Measurements from ENCODE around the gene TRPC4AP. TPM values are rescaled to one million over a fixed set of nuclear protein-coding genes. Genes with fewer than 3 reads are reported as not detected.

TRPC4AP gene
- total and polyA plus RNA-seq, 2 of the 8 experiments (the other 6 are each of a cell fraction or from before 2014, with no cell fraction given): 73.1 to 74.8 TPM

- Histone ChIP-seq H3K9me3 (ENCODE audit: insufficient read depth in 2 of 2, low read depth in 1 of 2, low read length in 1 of 2) (no peaks in the 10 kb centered on the region), H4K20me1 (replicated peaks in 1 of 2; ENCODE audit: control insufficient read depth in 1 of 2, insufficient read depth in 2 of 2, low read length in 2 of 2) (peaks cover 0 to 5% of the 10 kb centered on the region in 2 experiments), H3K18ac (ENCODE audit: extremely low read depth, low read length) (no peak overlapping the region), H4K91ac (replicated peaks; ENCODE audit: insufficient read length, low read length) (no peak overlapping the region), H3K4me3 (ENCODE audit: extremely low read depth in 1 of 4, insufficient read depth in 2 of 4, low read depth in 3 of 4, low read length in 4 of 4) (no peak overlapping the region), H3K27me3 (replicated peaks in 1 of 4; ENCODE audit: control insufficient read depth in 3 of 4, extremely low read depth in 1 of 4, insufficient read depth in 3 of 4, low read length in 3 of 4) (no peaks in the 10 kb centered on the region), H3K27ac (ENCODE audit: low read depth, low read length) (no peak overlapping the region), H3K23me2 (ENCODE audit: low read depth, low read length) (peaks cover 5% of the 10 kb centered on the region), H3K56ac (replicated peaks; ENCODE audit: insufficient read length, low read depth, low read length) (no peak overlapping the region), H2AK5ac (ENCODE audit: low read depth, low read length) (no peak overlapping the region), H3K36me3 (ENCODE audit: control insufficient read depth in 2 of 4, insufficient read depth in 4 of 4, low read length in 3 of 4) (peaks cover 0 to 4% (median 3%) of the 10 kb centered on the region in 4 experiments; a peak in 2 of 8 replicates), H2BK20ac (ENCODE audit: low read length) (no peak overlapping the region), H3K79me2 (ENCODE audit: control insufficient read depth in 1 of 2, insufficient read depth in 2 of 2, low read length in 2 of 2) (peaks cover 5 to 90% of the 10 kb centered on the region in 2 experiments; a peak in 3 of 4 replicates), H3K79me1 (ENCODE audit: low read depth, low read length) (peaks cover 2% of the 10 kb centered on the region; the same call in 1 of the 2 replicates), H3K23ac (ENCODE audit: insufficient read length) (no peak overlapping the region), H2AFZ (ENCODE audit: low read length) (no peak overlapping the region), H3K4me1 (replicated peaks in 1 of 4; ENCODE audit: control insufficient read depth in 3 of 4, insufficient read depth in 4 of 4, low read length in 3 of 4) (peaks cover 0 to 7% (median 3%) of the 10 kb centered on the region in 4 experiments; a peak in 5 of 7 replicates), H2BK15ac (ENCODE audit: low read length) (no peak overlapping the region), H3K4me2 (ENCODE audit: insufficient read depth in 1 of 2, low read depth in 2 of 2, low read length in 2 of 2) (no peak overlapping the region), H2BK120ac (replicated peaks; ENCODE audit: low read depth, low read length) (no peak overlapping the region), H4K8ac (ENCODE audit: extremely low read depth, insufficient read depth, low read length) (no peak overlapping the region), H3K14ac (ENCODE audit: insufficient read length) (no peak overlapping the region), H3K9ac (replicated peaks in 1 of 4; ENCODE audit: extremely low read depth in 1 of 4, low read depth in 3 of 4, low read length in 3 of 4) (no peak overlapping the region), H3K4ac (replicated peaks; ENCODE audit: insufficient read length, low read depth, low read length) (no peak overlapping the region), H2BK5ac (ENCODE audit: low read depth, low read length) (no peak overlapping the region), H4K5ac (ENCODE audit: insufficient read length, low read depth, low read length) (no peak overlapping the region), H2BK12ac (ENCODE audit: low read depth, low read length) (no peak overlapping the region)
- POLR2A ChIA-PET (ENCODE audit: partially characterized antibody): interaction anchor here (1.1 to 1.4 kb wide), 2 partner anchors 9 to 10 kb away, joined by 3 read pairs; no protein-coding TSS in a partner anchor
- FAIRE-seq (no peak), DNase-seq (ENCODE audit: low read depth in 1 of 2, low spot score in 2 of 2) (no peak)
- 89% methylated on average over 5 of the region's 5 CpGs; no CpG with 5 or more reads in 1 of the 2 experiments for WGBS, 2 experiments (ENCODE audit: extremely low coverage in 1 of 2, insufficient coverage in 1 of 2, insufficient read length in 1 of 2, insufficient replicate concordance in 2 of 2, low coverage in 1 of 2, low lambda C conversion rate in 2 of 2, missing lambda C conversion rate in 1 of 2)
- CTCF ChIA-PET (ENCODE audit: partially characterized antibody): interaction anchor here (0.6 to 0.8 kb wide), 2 partner anchors 15 to 158 kb away, joined by 3 read pairs; no protein-coding TSS in a partner anchor
- TF ChIP-seq SIX5 (IDR thresholded peaks at IDR 0.05; ENCODE audit: low read depth, low read length) (no peak), TBP (IDR thresholded peaks at IDR 0.05; ENCODE audit: low read depth, low read length) (no peak), FOSL1 (IDR thresholded peaks at IDR 0.05; ENCODE audit: insufficient read depth, low read depth, low read length) (no peak), USF2 (IDR thresholded peaks at IDR 0.05; ENCODE audit: low read length) (no peak), EZH2 (IDR thresholded peaks at IDR 0.05; ENCODE audit: low read depth, low read length, severe bottlenecking) (no peak), NRF1 (IDR thresholded peaks at IDR 0.05; ENCODE audit: low read depth, low read length) (no peak)
Measured at GRCh38 chr20:35087355-35087754, 5.3 kb downstream of the TRPC4AP start.

All from H1 (cell line).